Measurements from ENCODE around the gene PADI3. TPM values are rescaled to one million over a fixed set of nuclear protein-coding genes. Genes with fewer than 3 reads are reported as not detected.

The PADI3 gene
- total and polyA plus RNA-seq, 4 experiments from 2014 or later, result not detected

DNA sequence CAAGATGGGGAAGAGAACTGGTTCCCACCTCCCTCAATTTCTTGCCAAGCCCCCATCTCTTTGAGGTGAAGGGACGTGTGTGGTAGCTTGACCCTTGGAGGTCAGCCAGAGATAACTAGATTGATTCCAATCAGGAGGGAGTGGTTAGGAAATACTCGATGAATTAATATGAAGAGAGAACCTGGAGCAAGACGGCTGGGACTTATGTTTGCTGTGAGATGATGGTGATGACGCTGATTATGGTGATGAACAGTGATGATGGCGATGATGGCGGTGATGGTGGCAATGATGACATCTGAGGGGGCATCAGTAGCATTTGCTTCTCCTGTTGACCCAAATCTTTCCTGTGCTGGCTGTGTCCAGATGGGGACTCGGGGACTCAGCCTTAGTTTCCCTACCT, 43.2 kb upstream of the PADI3 start:
- intact Hi-C loops (cut with micrococcal nuclease), result no loop called here
- Histone ChIP-seq H3K9me3 (ENCODE audit: control insufficient read depth in 1 of 2, low read length in 2 of 2) (no peaks in the 10 kb centered on the region), H3K4me1 (ENCODE audit: insufficient read depth, low read length) (peaks cover 24% of the 10 kb centered on the region), H3K4me3 (ENCODE audit: low read length in 2 of 2) (no peak overlapping the region), H3K36me3 (ENCODE audit: insufficient read depth, low read length) (no peaks in the 10 kb centered on the region), H3K27ac (ENCODE audit: low read depth, low read length) (no peak overlapping the region), H3K27me3 (ENCODE audit: insufficient read depth, low read length) (no peaks in the 10 kb centered on the region)
- Mint-ChIP-seq H3K9me3 (no peaks in the 10 kb centered on the region), H3K4me3 (no peak overlapping the region), H3K27ac (peak overlapping the region in 1 of 7 donors; percentile 73), H3K27me3 (peaks cover 7 to 10% of the 10 kb centered on the region in 2 donors), H3K36me3 (no peaks in the 10 kb centered on the region), H3K4me1 (peaks cover 23 to 66% (median 45%) of the 10 kb centered on the region in 4 donors)
- CTCF ChIA-PET (ENCODE audit: partially characterized antibody), result no interaction called here
- no peak for DNase-seq
- POLR2A ChIA-PET (ENCODE audit: partially characterized antibody), result no interaction called here

DNA sequence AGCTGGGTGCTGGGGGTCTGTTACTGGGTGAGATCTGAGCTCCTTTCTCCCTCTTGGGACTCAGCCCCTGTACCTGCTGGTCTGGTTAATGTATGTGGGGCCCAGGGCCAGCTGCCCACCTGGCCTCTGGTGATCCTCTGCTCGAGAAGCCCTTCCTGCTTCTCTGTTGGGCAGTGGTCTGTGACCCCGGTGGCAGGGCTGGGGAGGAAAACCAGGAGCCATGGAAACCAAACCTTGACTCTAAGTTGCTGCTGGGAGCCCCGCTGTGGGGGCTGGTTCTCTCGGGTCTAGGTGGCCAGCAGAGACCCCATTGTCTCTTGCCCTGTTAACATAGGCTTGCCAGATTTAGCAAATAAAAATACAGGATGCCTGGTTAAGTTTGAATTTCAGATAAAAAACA, 42.7 kb upstream of the PADI3 start:
- no peaks in the 10 kb centered on the region for H3K36me3 ChIP-seq (ENCODE audit: insufficient read depth, low read length)
- POLR2A ChIA-PET (ENCODE audit: partially characterized antibody), result no interaction called here
- intact Hi-C loops (cut with micrococcal nuclease), result no loop called here

DNA sequence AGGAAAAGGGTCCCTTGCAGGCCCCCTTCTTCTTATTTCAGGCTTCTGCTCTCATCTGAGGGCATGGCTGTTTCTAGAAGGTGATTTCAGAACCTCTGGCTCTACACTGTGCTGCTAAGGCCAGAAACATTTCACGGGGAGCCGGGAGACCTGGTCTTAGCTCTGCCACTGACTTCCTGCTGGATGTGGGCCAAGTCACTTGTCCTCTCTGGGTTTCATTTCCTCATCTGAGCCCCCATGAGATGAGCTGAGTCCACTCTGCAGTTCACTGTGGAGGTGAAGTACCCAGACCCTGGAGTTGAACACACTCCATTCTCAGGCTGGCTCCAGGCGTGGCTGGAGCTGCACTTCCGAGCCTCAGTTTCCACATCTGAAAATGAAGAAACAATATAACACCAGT, 41.9 kb upstream of the PADI3 start:
- H3K9me3 Mint-ChIP-seq, result no peaks in the 10 kb centered on the region
- H3K4me3 Mint-ChIP-seq, result no peak overlapping the region
- intact Hi-C loops (cut with micrococcal nuclease), result no loop called here
- no peaks in the 10 kb centered on the region for H3K36me3 Mint-ChIP-seq
- POLR2A ChIA-PET (ENCODE audit: partially characterized antibody), result no interaction called here
- H3K27ac ChIP-seq (ENCODE audit: low read depth, low read length), result no peak overlapping the region
- no peak overlapping the region for H3K27ac Mint-ChIP-seq
- no peak for DNase-seq
- H3K4me1 ChIP-seq (ENCODE audit: insufficient read depth, low read length), result peaks cover 23% of the 10 kb centered on the region
- CTCF ChIA-PET (ENCODE audit: partially characterized antibody), result interaction anchor here (1.4 to 1.9 kb wide), 2 partner anchors 8 to 30 kb away, joined by 4 read pairs; no protein-coding TSS in a partner anchor
- no peaks in the 10 kb centered on the region for H3K36me3 ChIP-seq (ENCODE audit: insufficient read depth, low read length)
- H3K27me3 Mint-ChIP-seq, result peaks cover 5 to 10% of the 10 kb centered on the region in 2 donors
- no peak overlapping the region for H3K4me3 ChIP-seq (ENCODE audit: low read length in 2 of 2)
- no peaks in the 10 kb centered on the region for H3K9me3 ChIP-seq (ENCODE audit: control insufficient read depth in 1 of 2, low read length in 2 of 2)
- H3K4me1 Mint-ChIP-seq, result peaks cover 14 to 66% (median 39%) of the 10 kb centered on the region in 4 donors
- H3K27me3 ChIP-seq (ENCODE audit: insufficient read depth, low read length), result peaks cover 4% of the 10 kb centered on the region

More for the DNA sequence above, 42.7 kb upstream of the PADI3 start:
- Mint-ChIP-seq H3K36me3 (no peaks in the 10 kb centered on the region), H3K4me3 (no peak overlapping the region), H3K4me1 (peaks cover 20 to 66% (median 43%) of the 10 kb centered on the region in 4 donors), H3K27ac (no peak overlapping the region), H3K9me3 (no peaks in the 10 kb centered on the region), H3K27me3 (peaks cover 7 to 10% of the 10 kb centered on the region in 2 donors)
- no peak overlapping the region for H3K27ac ChIP-seq (ENCODE audit: low read depth, low read length)
- peaks cover 23% of the 10 kb centered on the region for H3K4me1 ChIP-seq (ENCODE audit: insufficient read depth, low read length)
- no peaks in the 10 kb centered on the region for H3K27me3 ChIP-seq (ENCODE audit: insufficient read depth, low read length)
- no peak for DNase-seq
- CTCF ChIA-PET (ENCODE audit: partially characterized antibody), result no interaction called here
- H3K4me3 ChIP-seq (ENCODE audit: low read length in 2 of 2), result no peak overlapping the region
- no peaks in the 10 kb centered on the region for H3K9me3 ChIP-seq (ENCODE audit: control insufficient read depth in 1 of 2, low read length in 2 of 2)

DNA sequence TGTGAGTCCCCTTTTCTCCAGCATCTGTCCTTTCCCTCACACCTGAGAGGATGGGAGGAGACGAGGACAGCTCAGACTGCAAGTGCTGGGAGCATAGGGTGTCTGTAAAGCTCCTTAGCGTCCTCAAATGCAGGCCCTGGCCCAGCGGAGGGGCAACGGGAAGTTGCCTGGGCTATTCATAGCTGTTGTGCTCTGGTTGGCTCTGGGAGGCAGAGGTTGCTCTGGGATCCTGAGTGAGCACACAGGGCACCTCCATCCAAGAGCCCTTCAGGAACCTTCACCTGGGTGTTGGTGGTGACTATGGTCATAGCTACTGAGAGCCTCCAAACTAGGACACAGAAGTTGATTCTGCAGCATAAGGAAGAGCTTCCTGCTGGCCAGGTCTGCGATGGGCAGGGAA, 41.4 kb upstream of the PADI3 start:
- H3K4me1 ChIP-seq (ENCODE audit: insufficient read depth, low read length), result peaks cover 23% of the 10 kb centered on the region
- Mint-ChIP-seq H3K36me3 (no peaks in the 10 kb centered on the region), H3K4me1 (peaks cover 16 to 66% (median 39%) of the 10 kb centered on the region in 4 donors), H3K27ac (peak overlapping the region in 1 of 7 donors; percentile 38), H3K9me3 (no peaks in the 10 kb centered on the region), H3K4me3 (peak overlapping the region in 1 of 8 donors; percentile 20), H3K27me3 (peaks cover 8 to 10% of the 10 kb centered on the region in 2 donors)
- POLR2A ChIA-PET (ENCODE audit: partially characterized antibody), result no interaction called here
- H3K4me3 ChIP-seq (ENCODE audit: low read length in 2 of 2), result no peak overlapping the region
- CTCF ChIA-PET (ENCODE audit: partially characterized antibody), result interaction anchor here (1.4 to 1.9 kb wide), 2 partner anchors 9 to 29 kb away, joined by 4 read pairs; no protein-coding TSS in a partner anchor
- no peak for DNase-seq
- H3K9me3 ChIP-seq (ENCODE audit: control insufficient read depth in 1 of 2, low read length in 2 of 2), result no peaks in the 10 kb centered on the region
- H3K27me3 ChIP-seq (ENCODE audit: insufficient read depth, low read length), result peaks cover 4% of the 10 kb centered on the region
- intact Hi-C loops (cut with micrococcal nuclease), result no loop called here
- H3K36me3 ChIP-seq (ENCODE audit: insufficient read depth, low read length), result no peaks in the 10 kb centered on the region
- H3K27ac ChIP-seq (ENCODE audit: low read depth, low read length), result no peak overlapping the region

DNA sequence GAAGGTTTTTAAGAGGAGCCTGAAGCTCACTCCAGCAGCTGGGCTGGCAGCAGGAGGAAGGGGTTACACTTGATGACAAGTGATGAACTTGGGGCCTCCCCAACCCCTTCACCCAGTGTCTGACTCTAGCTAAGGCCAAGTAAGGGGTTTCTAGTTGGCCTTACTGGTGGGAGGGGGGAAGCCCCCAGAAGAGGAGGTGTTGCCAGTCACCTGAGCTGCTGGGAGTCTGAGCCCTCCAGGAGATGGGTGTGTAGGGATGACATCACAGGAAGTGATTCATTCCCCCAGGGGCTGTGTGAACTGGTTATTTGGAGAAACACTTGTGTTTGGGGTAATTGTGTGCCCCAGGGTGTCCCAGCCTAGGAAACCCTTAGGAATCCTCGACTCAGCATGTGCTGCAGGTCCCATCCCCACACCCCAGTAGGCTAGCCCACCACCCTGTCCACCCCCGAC, 40.9 kb upstream of the PADI3 start:
- H3K27me3 Mint-ChIP-seq, result peaks cover 12 to 13% of the 10 kb centered on the region in 2 donors
- peak overlapping the region in 1 of 8 donors; percentile 20 for H3K4me3 Mint-ChIP-seq
- POLR2A ChIA-PET (ENCODE audit: partially characterized antibody), result no interaction called here
- CTCF ChIA-PET (ENCODE audit: partially characterized antibody), result interaction anchor here (1.4 to 1.9 kb wide), 2 partner anchors 9 to 29 kb away, joined by 4 read pairs; no protein-coding TSS in a partner anchor
- peaks cover 4% of the 10 kb centered on the region for H3K27me3 ChIP-seq (ENCODE audit: insufficient read depth, low read length)
- no peaks in the 10 kb centered on the region for H3K9me3 ChIP-seq (ENCODE audit: control insufficient read depth in 1 of 2, low read length in 2 of 2)
- intact Hi-C loops (cut with micrococcal nuclease), result no loop called here
- peak overlapping the region in 1 of 7 donors; percentile 38 for H3K27ac Mint-ChIP-seq
- H3K27ac ChIP-seq (ENCODE audit: low read depth, low read length), result no peak overlapping the region
- peaks cover 17 to 66% (median 39%) of the 10 kb centered on the region in 4 donors for H3K4me1 Mint-ChIP-seq
- no peaks in the 10 kb centered on the region for H3K36me3 Mint-ChIP-seq
- H3K4me3 ChIP-seq (ENCODE audit: low read length in 2 of 2), result no peak overlapping the region
- no peaks in the 10 kb centered on the region for H3K9me3 Mint-ChIP-seq
- DNase-seq, result peak in 2 of 5 donors; percentile 14 to 71
- H3K4me1 ChIP-seq (ENCODE audit: insufficient read depth, low read length), result peaks cover 27% of the 10 kb centered on the region
- H3K36me3 ChIP-seq (ENCODE audit: insufficient read depth, low read length), result no peaks in the 10 kb centered on the region

DNA sequence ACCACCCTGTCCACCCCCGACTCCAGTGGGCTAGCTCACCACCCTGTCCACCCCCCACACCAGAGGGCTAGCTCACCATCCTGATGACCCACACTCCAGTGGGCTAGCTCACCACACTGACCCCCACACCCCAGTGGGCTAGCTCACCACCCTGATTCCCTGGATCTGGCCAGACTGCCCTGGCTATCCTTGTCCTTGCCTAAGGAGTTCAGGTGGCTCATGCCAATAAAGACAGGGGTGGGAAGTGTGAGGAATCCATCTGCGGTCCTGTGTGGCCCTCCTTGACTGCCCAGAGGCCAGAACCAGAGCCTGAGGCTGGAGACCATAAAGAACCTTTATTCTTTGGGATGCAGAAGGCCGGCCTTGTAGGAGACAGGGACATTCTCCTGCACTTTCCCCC, 40.4 kb upstream of the PADI3 start:
- no peaks in the 10 kb centered on the region for H3K36me3 ChIP-seq (ENCODE audit: insufficient read depth, low read length)
- peaks cover 20 to 66% (median 40%) of the 10 kb centered on the region in 4 donors for H3K4me1 Mint-ChIP-seq
- no peaks in the 10 kb centered on the region for H3K9me3 Mint-ChIP-seq
- DNase-seq, result no peak
- no peak overlapping the region for H3K27ac Mint-ChIP-seq
- no peaks in the 10 kb centered on the region for H3K36me3 Mint-ChIP-seq
- ChIA-PET POLR2A (ENCODE audit: partially characterized antibody) (no interaction called here), CTCF (ENCODE audit: partially characterized antibody) (interaction anchor here (1.4 to 1.9 kb wide), 2 partner anchors 10 to 28 kb away, joined by 4 read pairs; no protein-coding TSS in a partner anchor)
- intact Hi-C loops (cut with micrococcal nuclease), result no loop called here
- no peak overlapping the region for H3K27ac ChIP-seq (ENCODE audit: low read depth, low read length)
- H3K27me3 Mint-ChIP-seq, result peaks cover 15 to 17% of the 10 kb centered on the region in 2 donors
- H3K27me3 ChIP-seq (ENCODE audit: insufficient read depth, low read length), result peaks cover 4% of the 10 kb centered on the region
- no peaks in the 10 kb centered on the region for H3K9me3 ChIP-seq (ENCODE audit: control insufficient read depth in 1 of 2, low read length in 2 of 2)
- H3K4me3 Mint-ChIP-seq, result no peak overlapping the region
- peaks cover 33% of the 10 kb centered on the region for H3K4me1 ChIP-seq (ENCODE audit: insufficient read depth, low read length)
- H3K4me3 ChIP-seq (ENCODE audit: low read length in 2 of 2), result no peak overlapping the region

DNA sequence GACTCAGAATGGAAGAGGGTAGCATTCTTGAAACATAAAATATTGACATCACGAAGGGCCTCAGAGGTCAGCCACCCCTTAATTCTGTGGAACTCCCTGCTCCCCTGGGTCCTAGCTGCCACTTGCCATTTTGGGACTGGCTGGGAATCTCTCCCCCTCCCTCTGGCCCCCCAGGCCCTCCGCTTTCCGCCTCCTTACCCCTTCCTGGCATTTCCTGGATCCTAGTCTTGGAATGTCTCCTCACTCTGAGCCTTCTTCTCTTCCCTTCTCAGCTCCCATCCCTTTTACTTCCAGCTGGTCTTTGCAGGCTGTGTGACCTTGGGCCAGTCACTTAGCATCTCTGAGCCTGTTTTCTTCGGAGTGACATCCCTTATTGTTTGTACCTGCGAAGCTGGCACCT, 39.5 kb upstream of the PADI3 start:
- H3K9me3 Mint-ChIP-seq, result no peaks in the 10 kb centered on the region
- H3K36me3 ChIP-seq (ENCODE audit: insufficient read depth, low read length), result no peaks in the 10 kb centered on the region
- intact Hi-C loops (cut with micrococcal nuclease), result no loop called here
- peaks cover 21 to 26% of the 10 kb centered on the region in 2 donors for H3K27me3 Mint-ChIP-seq
- no peaks in the 10 kb centered on the region for H3K9me3 ChIP-seq (ENCODE audit: control insufficient read depth in 1 of 2, low read length in 2 of 2)
- H3K27ac ChIP-seq (ENCODE audit: low read depth, low read length), result no peak overlapping the region
- DNase-seq, result no peak
- no peak overlapping the region for H3K4me3 ChIP-seq (ENCODE audit: low read length in 2 of 2)
- no peak overlapping the region for H3K4me3 Mint-ChIP-seq
- H3K4me1 Mint-ChIP-seq, result peaks cover 15 to 65% (median 40%) of the 10 kb centered on the region in 4 donors
- no peak overlapping the region for H3K27ac Mint-ChIP-seq
- ChIA-PET POLR2A (ENCODE audit: partially characterized antibody) (no interaction called here), CTCF (ENCODE audit: partially characterized antibody) (no interaction called here)
- no peaks in the 10 kb centered on the region for H3K36me3 Mint-ChIP-seq
- peaks cover 9% of the 10 kb centered on the region for H3K27me3 ChIP-seq (ENCODE audit: insufficient read depth, low read length)
- H3K4me1 ChIP-seq (ENCODE audit: insufficient read depth, low read length), result peaks cover 35% of the 10 kb centered on the region
